ENCODE data around the gene ENAH.

- no peak for TF ChIP-seq USF1 (IDR thresholded peaks at IDR 0.05; ENCODE audit: borderline replicate concordance, low read depth)
- TF ChIP-seq REST (IDR thresholded peaks at IDR 0.05; ENCODE audit: low read depth, low read length), result no peak
- TF ChIP-seq SMC3 (IDR thresholded peaks at IDR 0.05; ENCODE audit: low read depth, low read length), result peak; percentile 24; the same call in 1 of the 2 replicates
- TF ChIP-seq NRF1 (IDR thresholded peaks at IDR 0.05; ENCODE audit: low read depth, low read length), result no peak
- TF ChIP-seq MAX (IDR thresholded peaks at IDR 0.05; ENCODE audit: low read depth), result no peak
- peak; percentile 54 for TF ChIP-seq CTCF (IDR thresholded peaks at IDR 0.05)
- no peak for TF ChIP-seq TAF1 (IDR thresholded peaks at IDR 0.05; ENCODE audit: borderline replicate concordance, low read depth, low read length)
- no peak for TF ChIP-seq FOSL2 (IDR thresholded peaks at IDR 0.05; ENCODE audit: borderline replicate concordance, low read depth)
- TF ChIP-seq CHD2 (IDR thresholded peaks at IDR 0.05; ENCODE audit: low read length, partially characterized antibody), result no peak
- TF ChIP-seq GABPA (IDR thresholded peaks at IDR 0.05; ENCODE audit: low read depth), result no peak
- TF ChIP-seq JUND (IDR thresholded peaks at IDR 0.05), result no peak
- no peak for TF ChIP-seq NFIC (IDR thresholded peaks at IDR 0.05; ENCODE audit: borderline replicate concordance)
- TF ChIP-seq POLR2AphosphoS5 (IDR thresholded peaks at IDR 0.05; ENCODE audit: low read depth, low read length), result no peak
- TF ChIP-seq RFX5 (IDR thresholded peaks at IDR 0.05; ENCODE audit: low read length), result no peak
Measured at GRCh38 chr1:225437710-225438437, 215.0 kb downstream of the ENAH start.
